ENCODE measurements around the gene ANKRD6.

Gene ANKRD6

GRCh38 chr6:89501753-89502152 is 68.8 kb downstream of the ANKRD6 start:
- Mint-ChIP-seq H3K9me3 (no peaks in the 10 kb centered on the region), H3K4me1 (ENCODE audit: low read depth) (no peaks in the 10 kb centered on the region), H3K4me3 (no peak overlapping the region), H3K27me3 (no peaks in the 10 kb centered on the region), H3K27ac (no peak overlapping the region), H3K36me3 (ENCODE audit: low read depth) (no peaks in the 10 kb centered on the region)

DNA sequence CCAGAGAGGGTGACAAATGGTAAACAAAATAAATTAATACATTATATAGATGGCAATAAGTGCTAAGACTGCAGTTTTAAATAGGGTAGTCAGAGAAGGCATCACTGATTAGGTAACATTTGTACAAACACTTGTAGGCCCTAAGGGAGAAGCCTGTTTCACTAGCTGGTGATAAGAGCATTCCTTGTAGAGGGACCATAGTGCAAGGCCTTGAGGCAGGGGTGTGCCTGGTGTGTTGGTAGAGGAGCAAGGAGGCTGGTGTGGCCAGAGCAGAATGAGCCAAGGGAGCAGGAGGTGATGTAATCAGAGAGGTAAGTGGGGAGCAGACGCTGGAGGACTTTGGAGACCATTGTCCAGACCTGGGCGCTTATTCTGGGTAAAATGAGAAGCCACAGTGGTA is 70.7 kb downstream of the ANKRD6 start:
- Mint-ChIP-seq H3K27ac (no peak overlapping the region), H3K36me3 (ENCODE audit: low read depth) (no peaks in the 10 kb centered on the region), H3K4me1 (ENCODE audit: low read depth) (no peaks in the 10 kb centered on the region), H3K4me3 (no peak overlapping the region), H3K9me3 (no peaks in the 10 kb centered on the region), H3K27me3 (no peaks in the 10 kb centered on the region)

- Mint-ChIP-seq H3K9me3 (no peaks in the 10 kb centered on the region), H3K27ac (no peak overlapping the region), H3K4me3 (no peak overlapping the region)
These were observed 72.9 kb downstream of the ANKRD6 start for GRCh38 chr6:89505847-89506246.

DNA sequence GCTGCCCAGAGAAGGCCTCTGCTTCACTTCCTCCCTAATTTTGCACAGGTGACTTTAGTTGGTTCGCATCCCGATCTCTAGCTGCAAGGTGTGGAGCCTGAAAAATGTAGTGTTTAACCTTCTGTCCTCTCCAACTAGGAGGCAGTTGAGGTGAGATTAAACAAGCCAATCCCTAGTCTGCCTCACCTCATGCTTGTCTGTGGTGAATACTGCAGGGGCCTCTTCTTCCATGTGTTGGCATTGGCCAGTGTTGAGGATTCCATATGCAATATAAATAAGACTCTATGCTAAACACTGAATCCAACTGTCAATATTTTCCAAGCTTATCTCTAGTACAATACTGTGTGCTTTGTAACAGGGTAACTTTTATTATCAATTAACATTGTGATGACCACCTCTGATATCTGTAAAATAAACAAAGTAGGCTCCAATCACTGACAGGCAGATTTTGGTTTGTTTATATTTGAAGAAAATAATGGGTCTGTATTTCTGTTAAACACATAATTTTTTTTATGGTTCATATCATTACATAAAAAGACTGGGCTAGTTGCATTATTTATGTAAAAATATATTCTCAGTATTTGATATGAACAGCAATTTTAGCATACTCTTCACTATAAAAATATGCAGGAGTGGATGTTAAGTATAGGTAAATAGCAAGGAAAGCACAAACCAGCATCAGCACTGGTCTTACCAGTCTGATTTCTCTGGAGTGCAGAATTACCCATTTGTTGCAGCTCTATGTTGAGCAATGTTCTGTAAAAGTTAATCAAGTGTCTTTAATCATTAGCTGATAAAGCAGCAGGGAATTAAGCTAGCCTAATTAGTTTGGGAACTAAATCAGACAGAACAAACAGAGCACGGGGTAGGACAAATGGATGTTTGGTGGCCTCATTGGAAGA is 74.0 kb downstream of the ANKRD6 start:
- Mint-ChIP-seq H3K9me3 (no peaks in the 10 kb centered on the region), H3K27ac (no peak overlapping the region), H3K4me3 (no peak overlapping the region), H3K4me1 (ENCODE audit: low read depth) (no peaks in the 10 kb centered on the region), H3K27me3 (no peaks in the 10 kb centered on the region), H3K36me3 (ENCODE audit: low read depth) (no peaks in the 10 kb centered on the region)

More at GRCh38 chr6:89505847-89506246, 72.9 kb downstream of the ANKRD6 start:
- Mint-ChIP-seq H3K4me1 (ENCODE audit: low read depth) (no peaks in the 10 kb centered on the region), H3K27me3 (no peaks in the 10 kb centered on the region), H3K36me3 (ENCODE audit: low read depth) (no peaks in the 10 kb centered on the region)

DNA sequence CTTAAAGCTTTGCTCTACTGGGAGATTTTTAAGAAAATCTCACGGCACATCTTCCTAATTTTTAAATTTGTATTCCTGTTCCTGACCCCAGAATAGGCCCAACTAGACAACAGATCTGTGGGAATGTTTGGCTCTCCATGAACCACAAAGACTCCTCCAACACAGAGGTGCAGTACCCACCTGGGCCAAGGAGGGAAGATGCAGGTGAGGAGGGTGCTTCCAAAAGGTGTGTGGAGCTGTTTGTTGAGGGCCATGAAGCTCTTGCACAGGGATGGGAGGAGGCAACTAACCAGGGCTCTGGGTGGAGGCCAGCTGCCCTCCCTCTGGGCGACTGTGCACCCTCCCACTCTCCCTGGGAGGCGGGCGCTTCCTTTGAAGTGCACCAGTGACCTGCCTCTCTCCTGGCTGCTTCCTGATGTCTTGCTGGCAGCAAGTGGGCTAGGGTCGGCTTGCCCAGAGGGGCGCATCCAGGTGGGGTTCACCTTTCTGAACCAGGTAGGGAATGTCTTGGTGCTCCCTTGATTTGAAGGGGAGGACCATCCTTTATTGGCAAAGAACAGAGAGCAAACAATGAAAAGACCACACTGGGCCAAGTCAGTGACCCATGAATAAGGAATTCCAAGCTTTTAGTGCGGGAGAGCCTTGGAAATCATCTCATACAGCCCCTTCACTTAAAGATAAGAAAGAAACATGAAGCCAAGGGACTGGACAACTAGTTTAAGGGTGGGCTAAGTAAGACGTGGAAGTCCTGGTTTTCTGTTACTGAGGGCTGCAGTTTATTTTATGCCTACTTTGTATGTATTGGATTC is 76.0 kb downstream of the ANKRD6 start:
- H3K4me1 Mint-ChIP-seq (ENCODE audit: low read depth), result no peaks in the 10 kb centered on the region
- no peaks in the 10 kb centered on the region for H3K9me3 Mint-ChIP-seq
- no peak overlapping the region for H3K4me3 Mint-ChIP-seq
- H3K36me3 Mint-ChIP-seq (ENCODE audit: low read depth), result no peaks in the 10 kb centered on the region
- H3K27me3 Mint-ChIP-seq, result no peaks in the 10 kb centered on the region
- H3K27ac Mint-ChIP-seq, result no peak overlapping the region

DNA sequence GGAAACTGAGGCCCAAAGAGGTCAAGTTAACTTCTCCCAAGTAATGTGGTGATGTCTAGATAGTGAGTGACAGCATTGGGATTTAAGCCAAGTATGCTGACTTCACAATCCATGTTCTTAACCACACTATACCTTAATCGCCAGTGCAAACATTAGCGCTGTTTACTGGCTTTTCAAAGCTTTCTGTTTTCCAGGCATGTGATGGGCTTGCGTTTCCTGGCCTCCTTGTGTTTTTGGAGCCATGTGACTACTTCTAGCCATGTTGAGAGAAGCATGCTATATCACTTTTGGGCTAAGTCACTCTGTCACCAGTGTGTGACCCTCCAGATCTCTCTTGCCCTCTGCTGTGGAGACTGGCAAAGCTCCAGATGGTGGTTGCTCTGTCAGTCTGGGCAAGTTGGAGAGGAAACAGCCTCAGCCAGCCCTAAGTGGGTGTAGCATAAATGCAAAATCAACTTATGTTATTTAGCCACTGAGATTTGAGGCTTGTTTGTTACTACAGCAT is 76.9 kb downstream of the ANKRD6 start:
- no peaks in the 10 kb centered on the region for H3K4me1 Mint-ChIP-seq (ENCODE audit: low read depth)
- H3K27me3 Mint-ChIP-seq, result no peaks in the 10 kb centered on the region
- H3K4me3 Mint-ChIP-seq, result no peak overlapping the region
- no peaks in the 10 kb centered on the region for H3K36me3 Mint-ChIP-seq (ENCODE audit: low read depth)
- H3K9me3 Mint-ChIP-seq, result no peaks in the 10 kb centered on the region
- H3K27ac Mint-ChIP-seq, result no peak overlapping the region

DNA sequence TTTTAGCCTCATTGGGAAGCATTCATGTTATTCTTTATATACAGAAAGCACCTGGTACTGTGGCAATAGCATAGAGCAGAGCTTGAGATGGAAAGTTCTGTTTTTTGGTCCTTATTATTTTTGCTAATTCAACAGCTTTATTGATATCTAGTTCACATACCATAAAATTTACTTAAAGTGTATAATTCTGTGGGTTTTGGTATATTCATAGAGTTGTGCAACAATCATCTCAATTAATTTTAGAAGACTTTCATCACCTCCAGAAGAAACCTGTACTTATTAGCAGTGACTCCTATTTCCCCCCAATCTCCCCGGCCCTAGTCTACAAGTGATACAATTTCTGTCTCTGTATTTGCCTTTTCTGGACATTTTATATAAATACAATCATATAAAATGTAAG is 77.4 kb downstream of the ANKRD6 start:
- H3K9me3 Mint-ChIP-seq, result no peaks in the 10 kb centered on the region
- no peaks in the 10 kb centered on the region for H3K4me1 Mint-ChIP-seq (ENCODE audit: low read depth)
- H3K36me3 Mint-ChIP-seq (ENCODE audit: low read depth), result no peaks in the 10 kb centered on the region
- no peak overlapping the region for H3K27ac Mint-ChIP-seq
- no peak overlapping the region for H3K4me3 Mint-ChIP-seq
- H3K27me3 Mint-ChIP-seq, result no peaks in the 10 kb centered on the region

DNA sequence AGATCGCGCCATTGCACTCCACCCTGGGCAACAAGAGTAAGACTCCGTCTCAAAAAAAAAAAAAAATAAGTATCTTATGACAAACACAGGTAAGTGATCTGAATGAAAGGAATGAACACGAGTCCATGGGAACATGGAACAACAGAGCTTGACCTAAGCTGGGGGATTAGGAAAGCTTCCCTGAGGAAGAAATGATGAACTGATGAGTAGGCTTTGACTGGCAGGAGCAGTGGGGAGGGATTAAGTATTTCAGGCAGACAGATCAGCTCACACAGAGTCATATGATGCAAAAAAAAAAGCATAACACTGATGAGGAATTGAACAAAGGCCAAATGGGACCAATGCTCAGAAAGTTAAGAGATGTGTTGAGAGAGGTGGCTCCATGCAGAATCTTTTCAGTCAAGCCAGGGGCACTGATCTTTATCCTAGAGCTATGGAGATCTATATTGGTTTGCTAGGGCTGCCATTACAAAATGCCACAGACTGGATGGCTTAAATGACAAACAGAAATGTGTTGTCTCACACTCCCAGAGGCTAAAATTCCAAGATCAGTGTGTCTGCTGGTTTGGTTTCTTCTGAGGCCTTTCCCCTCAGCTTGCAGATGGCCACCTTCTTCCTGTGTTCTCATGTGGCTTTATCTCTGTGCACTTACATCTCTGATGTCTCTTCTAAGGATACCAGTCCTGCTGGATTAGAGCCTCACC is 85.6 kb downstream of the ANKRD6 start:
- no peaks in the 10 kb centered on the region for H3K9me3 Mint-ChIP-seq
- H3K4me3 Mint-ChIP-seq, result no peak overlapping the region
- no peak overlapping the region for H3K27ac Mint-ChIP-seq
- no peaks in the 10 kb centered on the region for H3K27me3 Mint-ChIP-seq
- no peaks in the 10 kb centered on the region for H3K36me3 Mint-ChIP-seq (ENCODE audit: low read depth)
- H3K4me1 Mint-ChIP-seq (ENCODE audit: low read depth), result no peaks in the 10 kb centered on the region

DNA sequence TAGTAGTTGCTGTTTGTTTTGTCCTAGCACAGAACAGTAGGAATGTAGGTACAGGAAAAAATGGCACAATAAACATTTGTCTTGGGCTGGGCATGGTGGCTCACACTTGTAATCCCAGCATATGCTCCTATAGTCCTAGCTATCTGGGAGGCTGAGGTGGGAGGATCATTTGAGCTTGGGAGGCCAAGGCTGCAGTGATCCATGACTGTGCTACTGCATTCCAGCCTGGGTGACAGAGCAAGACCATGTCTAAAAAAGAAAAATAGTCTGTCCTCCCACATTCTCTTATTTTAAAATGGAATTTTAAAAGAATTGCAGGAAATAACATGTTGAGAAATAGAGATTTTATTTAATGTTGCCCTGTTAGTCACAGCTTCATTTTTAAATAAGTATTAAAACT is 87.8 kb downstream of the ANKRD6 start:
- H3K4me3 Mint-ChIP-seq, result no peak overlapping the region
- H3K9me3 Mint-ChIP-seq, result no peaks in the 10 kb centered on the region

GRCh38 chr6:89522778-89523177 is 89.8 kb downstream of the ANKRD6 start:
- Mint-ChIP-seq H3K4me3 (no peak overlapping the region), H3K27me3 (no peaks in the 10 kb centered on the region), H3K36me3 (ENCODE audit: low read depth) (no peaks in the 10 kb centered on the region), H3K9me3 (no peaks in the 10 kb centered on the region), H3K4me1 (ENCODE audit: low read depth) (peaks cover 3% of the 10 kb centered on the region), H3K27ac (no peak overlapping the region)

More for the DNA sequence above, 87.8 kb downstream of the ANKRD6 start:
- Mint-ChIP-seq H3K27ac (no peak overlapping the region), H3K36me3 (ENCODE audit: low read depth) (no peaks in the 10 kb centered on the region), H3K27me3 (no peaks in the 10 kb centered on the region), H3K4me1 (ENCODE audit: low read depth) (no peaks in the 10 kb centered on the region)

- H3K27ac Mint-ChIP-seq, result no peak overlapping the region
- no peaks in the 10 kb centered on the region for H3K27me3 Mint-ChIP-seq
These were observed 93.0 kb downstream of the ANKRD6 start for GRCh38 chr6:89525786-89526562.

DNA sequence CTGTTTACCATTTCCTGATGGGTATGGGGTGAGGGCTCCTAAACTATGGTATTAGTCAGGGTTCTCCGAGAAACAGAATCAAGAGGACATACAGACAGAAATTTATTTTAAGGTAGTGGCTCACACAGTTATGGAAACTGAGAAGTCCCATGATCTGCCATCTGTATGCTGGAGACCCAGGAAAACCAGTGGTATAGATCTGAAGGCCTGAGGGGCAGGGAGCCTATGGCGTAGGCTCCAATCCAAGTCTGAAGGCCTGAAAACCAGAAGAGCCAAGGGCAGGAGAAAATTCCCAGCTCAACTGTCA is 93.6 kb downstream of the ANKRD6 start:
- H3K36me3 Mint-ChIP-seq (ENCODE audit: low read depth), result no peaks in the 10 kb centered on the region
- no peak overlapping the region for H3K4me3 Mint-ChIP-seq
- H3K27me3 Mint-ChIP-seq, result no peaks in the 10 kb centered on the region
- no peak overlapping the region for H3K27ac Mint-ChIP-seq
- no peaks in the 10 kb centered on the region for H3K9me3 Mint-ChIP-seq
- H3K4me1 Mint-ChIP-seq (ENCODE audit: low read depth), result peaks cover 3% of the 10 kb centered on the region

More at GRCh38 chr6:89525786-89526562, 93.0 kb downstream of the ANKRD6 start:
- H3K9me3 Mint-ChIP-seq, result no peaks in the 10 kb centered on the region
- no peaks in the 10 kb centered on the region for H3K36me3 Mint-ChIP-seq (ENCODE audit: low read depth)
- peaks cover 3% of the 10 kb centered on the region for H3K4me1 Mint-ChIP-seq (ENCODE audit: low read depth)
- no peak overlapping the region for H3K4me3 Mint-ChIP-seq

GRCh38 chr6:89527634-89528033 is 94.7 kb downstream of the ANKRD6 start:
- Mint-ChIP-seq H3K27ac (no peak overlapping the region), H3K36me3 (ENCODE audit: low read depth) (no peaks in the 10 kb centered on the region), H3K4me1 (ENCODE audit: low read depth) (peaks cover 3% of the 10 kb centered on the region), H3K9me3 (no peaks in the 10 kb centered on the region), H3K4me3 (no peak overlapping the region), H3K27me3 (no peaks in the 10 kb centered on the region)

- no peak overlapping the region for H3K4me3 Mint-ChIP-seq
These were observed 95.9 kb downstream of the ANKRD6 start for GRCh38 chr6:89528866-89529265.

More at GRCh38 chr6:89528866-89529265, 95.9 kb downstream of the ANKRD6 start:
- H3K36me3 Mint-ChIP-seq (ENCODE audit: low read depth), result no peaks in the 10 kb centered on the region
- H3K9me3 Mint-ChIP-seq, result no peaks in the 10 kb centered on the region
- no peak overlapping the region for H3K27ac Mint-ChIP-seq
- no peaks in the 10 kb centered on the region for H3K27me3 Mint-ChIP-seq
- H3K4me1 Mint-ChIP-seq (ENCODE audit: low read depth), result peaks cover 3% of the 10 kb centered on the region
